Measurements from ENCODE around the gene WDR5. TPM values are rescaled to one million over a fixed set of nuclear protein-coding genes. Genes with fewer than 3 reads are reported as not detected.

The WDR5 gene
- polyA plus RNA-seq, 1 experiment: 23.8 TPM

- H3K4me3 ChIP-seq (ENCODE audit: low read depth, low read length): no peak overlapping the region
- CTCF ChIA-PET: interaction anchor here (0.6 to 3.0 kb wide), 7 partner anchors 12 to 356 kb away, joined by 3 to 10 read pairs (median 4); no protein-coding TSS in a partner anchor
Measured at GRCh38 chr9:134138292-134138691, 2.4 kb downstream of the WDR5 start.

GRCh38 chr9:134139081-134139480 is 3.2 kb downstream of the WDR5 start:
- Histone ChIP-seq H3K36me3 (ENCODE audit: control insufficient read depth, insufficient read depth, low read length) (peaks cover 25% of the 10 kb centered on the region), H3K4me3 (ENCODE audit: low read depth, low read length) (peak overlapping the region; percentile 5; the same call in 1 of the 2 replicates), H3K27me3 (ENCODE audit: control insufficient read depth, insufficient read depth, low read length) (no peaks in the 10 kb centered on the region)
- ChIA-PET CTCF (interaction anchor here (1.4 to 3.0 kb wide), 5 partner anchors 20 to 357 kb away, joined by 3 to 10 read pairs (median 7); no protein-coding TSS in a partner anchor), POLR2A (no interaction called here)
- DNase-seq (ENCODE audit: low read depth): no peak
- no peak for TF ChIP-seq CTCF (IDR thresholded peaks at IDR 0.05; ENCODE audit: insufficient read depth, low read depth, low read length)

More at GRCh38 chr9:134138292-134138691, 2.4 kb downstream of the WDR5 start:
- peaks cover 21% of the 10 kb centered on the region for H3K36me3 ChIP-seq (ENCODE audit: control insufficient read depth, insufficient read depth, low read length)
- POLR2A ChIA-PET: no interaction called here
- no peaks in the 10 kb centered on the region for H3K27me3 ChIP-seq (ENCODE audit: control insufficient read depth, insufficient read depth, low read length)
- no peak for TF ChIP-seq CTCF (IDR thresholded peaks at IDR 0.05; ENCODE audit: insufficient read depth, low read depth, low read length)
- DNase-seq (ENCODE audit: low read depth): no peak

GRCh38 chr9:134141906-134142305 is 6.0 kb downstream of the WDR5 start:
- Histone ChIP-seq H3K36me3 (ENCODE audit: control insufficient read depth, insufficient read depth, low read length) (peaks cover 32% of the 10 kb centered on the region), H3K4me3 (ENCODE audit: low read depth, low read length) (no peak overlapping the region), H3K27me3 (ENCODE audit: control insufficient read depth, insufficient read depth, low read length) (no peaks in the 10 kb centered on the region)
- ChIA-PET CTCF (no interaction called here), POLR2A (no interaction called here)
- TF ChIP-seq CTCF (IDR thresholded peaks at IDR 0.05; ENCODE audit: insufficient read depth, low read depth, low read length): no peak
- no peak for DNase-seq (ENCODE audit: low read depth)

- TF ChIP-seq CTCF (IDR thresholded peaks at IDR 0.05; ENCODE audit: insufficient read depth, low read depth, low read length): no peak
- no peaks in the 10 kb centered on the region for H3K27me3 ChIP-seq (ENCODE audit: control insufficient read depth, insufficient read depth, low read length)
- peaks cover 46% of the 10 kb centered on the region for H3K36me3 ChIP-seq (ENCODE audit: control insufficient read depth, insufficient read depth, low read length)
- H3K4me3 ChIP-seq (ENCODE audit: low read depth, low read length): no peak overlapping the region
- POLR2A ChIA-PET: no interaction called here
- CTCF ChIA-PET: interaction anchor here (1.1 kb wide), 1 partner anchor 18 kb away, joined by 3 read pairs; no protein-coding TSS in a partner anchor
- no peak for DNase-seq (ENCODE audit: low read depth)
Measured at GRCh38 chr9:134144801-134145200, 8.9 kb downstream of the WDR5 start.

- no peak overlapping the region for H3K4me3 ChIP-seq (ENCODE audit: low read depth, low read length)
- no peaks in the 10 kb centered on the region for H3K27me3 ChIP-seq (ENCODE audit: control insufficient read depth, insufficient read depth, low read length)
- ChIA-PET CTCF (interaction anchor here (1.0 to 1.1 kb wide), 2 partner anchors 16 to 18 kb away, joined by 3 read pairs; no protein-coding TSS in a partner anchor), POLR2A (no interaction called here)
- TF ChIP-seq CTCF (IDR thresholded peaks at IDR 0.05; ENCODE audit: insufficient read depth, low read depth, low read length): no peak
- no peak for DNase-seq (ENCODE audit: low read depth)
- H3K36me3 ChIP-seq (ENCODE audit: control insufficient read depth, insufficient read depth, low read length): peaks cover 46% of the 10 kb centered on the region
Measured at GRCh38 chr9:134145262-134145661, 9.4 kb downstream of the WDR5 start.

Measured in BJ (cell line).